ENCODE results near the gene RAP2A. TPM values are rescaled to one million over a fixed set of nuclear protein-coding genes. Genes with fewer than 3 reads are reported as not detected.

The RAP2A gene
- total RNA-seq, 1 experiment from 2014 or later, result 32.1 TPM

- TF ChIP-seq CTCF (conservative IDR thresholded peaks at IDR 0.05), result no peak
- no peak overlapping the region for H3K18ac ChIP-seq (ENCODE audit: insufficient read length, low read depth, low read length)
- Mint-ChIP-seq H3K36me3 (ENCODE audit: insufficient read depth in 1 of 3, low read depth in 3 of 3) (no peaks in the 10 kb centered on the region), H3K27ac (no peak overlapping the region; a peak in 1 of 7 replicates), H3K27me3 (ENCODE audit: low read depth) (peaks cover 2% of the 10 kb centered on the region; the same call in 1 of the 2 replicates), H3K9me3 (no peaks in the 10 kb centered on the region; a peak in 1 of 5 replicates), H3K4me1 (peaks cover 20 to 21% of the 10 kb centered on the region in 2 experiments), H3K4me3 (no peak overlapping the region)
- H3K9me3 ChIP-seq (ENCODE audit: control insufficient read depth, low read depth, low read length), result no peaks in the 10 kb centered on the region
- H3K56ac ChIP-seq (ENCODE audit: insufficient read length, low read depth, low read length), result no peak overlapping the region
- no peak overlapping the region for H3K27ac ChIP-seq (ENCODE audit: insufficient read length, low read depth, low read length)
- H3K4me2 ChIP-seq (ENCODE audit: insufficient read depth, insufficient read length, low read length), result no peak overlapping the region
- H4K5ac ChIP-seq (ENCODE audit: insufficient read length, low read depth, low read length), result no peak overlapping the region
- no peak overlapping the region for H2BK5ac ChIP-seq (ENCODE audit: insufficient read length, low read length)
- H4K8ac ChIP-seq (replicated peaks; ENCODE audit: insufficient read length, low read depth, low read length), result no peak overlapping the region
- WGBS (ENCODE audit: extremely low coverage, insufficient read length, low lambda C conversion rate), result no CpG with 5 or more reads among the region's 6 CpGs
- no peak overlapping the region for H4K91ac ChIP-seq (ENCODE audit: insufficient read length, low read depth, low read length)
- no peak overlapping the region for H3K4ac ChIP-seq (ENCODE audit: low read depth, low read length)
- no peak overlapping the region for H3K23ac ChIP-seq (ENCODE audit: insufficient read length, low read depth, low read length)
- H2BK20ac ChIP-seq (ENCODE audit: low read depth, low read length, poor library complexity, severe bottlenecking), result no peak overlapping the region
- H3K23me2 ChIP-seq (ENCODE audit: insufficient read length, low read depth, low read length, poor library complexity, severe bottlenecking), result peaks cover 6% of the 10 kb centered on the region
- DNase-seq, result no peak
- H3K79me2 ChIP-seq (ENCODE audit: insufficient read depth, low read length), result 0 out of 2 replicates have a peak, but pooled peaks cover 1% of the 10 kb centered on the region
- H2AK5ac ChIP-seq (ENCODE audit: insufficient read length, low read length), result no peak overlapping the region
- no peak overlapping the region for H2BK120ac ChIP-seq (ENCODE audit: low read depth, low read length, poor library complexity, severe bottlenecking)
- no peak overlapping the region for H3K9ac ChIP-seq (ENCODE audit: extremely low read depth, insufficient read length, low read length)
- H2AFZ ChIP-seq (ENCODE audit: low read length), result no peak overlapping the region
- H3T11ph ChIP-seq (ENCODE audit: low read length), result no peak overlapping the region
- no peak overlapping the region for H2BK12ac ChIP-seq (ENCODE audit: insufficient read length, low read depth, low read length)
- H3K4me1 ChIP-seq (ENCODE audit: insufficient read depth, low read length), result peaks cover 6% of the 10 kb centered on the region
- H2BK15ac ChIP-seq (ENCODE audit: low read depth, low read length), result no peak overlapping the region
- H3K79me1 ChIP-seq (ENCODE audit: insufficient read depth, low read depth, low read length, poor library complexity, severe bottlenecking), result no peaks in the 10 kb centered on the region
- H4K20me1 ChIP-seq (ENCODE audit: control insufficient read depth, insufficient read depth, insufficient read length), result no peaks in the 10 kb centered on the region
- no peaks in the 10 kb centered on the region for H3K27me3 ChIP-seq (ENCODE audit: insufficient read depth, low read length)
- H3K14ac ChIP-seq (ENCODE audit: insufficient read depth, low read length), result no peak overlapping the region
Measured at GRCh38 chr13:97429681-97430081, 4.3 kb upstream of the RAP2A start.
